CD4-positive, alpha-beta T cell treated with Interleukin-1 beta for 1 hour (primary cell): Measurements from ENCODE around the gene KIAA0232.
"Not testable (repeated sequence)": the region's sequence is repeated elsewhere in the genome, so short reads cannot be mapped to it uniquely, and the experiment has no call there.

Source experiments
- DNase-seq, 2 donors: peaks; one replicate each; pipeline ENCODE4 v3.0.0-alpha.2; 2020 to 2022

KIAA0232 gene

DNA sequence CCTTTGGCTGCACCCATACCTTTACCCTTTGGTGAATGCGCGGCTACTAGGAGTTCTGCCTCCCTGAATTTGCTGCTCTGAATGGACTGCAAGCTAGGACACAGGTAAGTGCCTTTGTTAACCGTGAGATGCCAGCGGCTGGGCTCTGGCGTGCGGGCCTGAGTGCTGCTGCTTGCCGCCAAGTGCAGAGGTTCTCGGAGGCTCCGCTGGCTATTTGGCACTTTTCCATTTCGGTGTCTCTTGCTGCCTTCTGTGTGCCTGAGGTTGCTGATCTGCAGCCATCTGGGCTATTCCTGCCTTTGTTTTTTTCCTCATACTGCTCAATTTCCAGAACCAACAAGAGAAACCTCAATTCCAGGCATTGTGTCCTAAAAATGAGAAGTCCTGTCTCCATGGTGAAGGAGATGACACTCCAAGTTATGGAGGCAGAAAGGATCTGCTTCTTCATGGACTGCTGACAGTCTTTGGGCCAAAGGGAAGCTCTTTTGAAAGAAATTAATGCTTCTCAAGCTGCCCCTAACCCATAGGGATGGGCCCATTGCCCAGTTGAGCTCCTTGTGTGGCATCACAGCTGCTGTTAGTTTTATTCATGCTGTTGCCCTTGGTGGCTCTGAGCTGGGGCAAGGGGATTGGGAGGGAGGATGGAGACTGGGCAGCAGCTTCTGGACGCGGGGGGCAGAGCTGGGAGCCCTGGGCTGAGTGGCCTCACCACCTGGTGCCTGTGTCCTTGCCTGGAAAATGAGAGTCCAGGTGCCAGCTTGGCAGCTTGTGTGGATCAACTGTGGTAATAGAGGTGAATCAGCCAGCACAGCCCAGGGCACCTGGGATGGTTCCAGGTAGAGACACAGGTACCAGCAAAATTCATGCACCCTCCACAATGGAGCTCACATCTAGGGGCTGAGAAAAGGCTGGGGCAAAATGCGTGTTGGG is 123.3 kb downstream of the KIAA0232 start:
- DNase-seq = no peak

DNA sequence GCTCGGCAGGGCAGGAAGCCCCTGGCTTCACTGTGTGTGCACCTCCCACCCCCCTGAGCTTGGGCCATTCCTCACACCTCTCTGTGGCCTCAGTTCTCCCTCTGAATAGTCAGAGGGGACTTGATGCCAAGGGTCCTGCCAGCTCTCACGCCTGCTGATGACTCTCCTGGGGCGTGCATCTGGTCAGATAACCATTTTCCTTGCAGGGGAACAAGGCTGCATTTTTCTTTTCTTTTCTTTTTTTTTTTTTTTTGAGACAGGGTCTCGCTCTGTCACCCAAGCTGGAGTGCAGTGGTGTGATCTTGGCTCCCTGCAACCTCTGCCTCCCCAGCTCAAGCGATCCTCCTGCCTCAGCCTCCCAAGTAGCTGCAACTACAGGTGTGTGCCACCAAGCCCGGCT is 124.0 kb downstream of the KIAA0232 start:
- not testable (repeated sequence) for DNase-seq

DNA sequence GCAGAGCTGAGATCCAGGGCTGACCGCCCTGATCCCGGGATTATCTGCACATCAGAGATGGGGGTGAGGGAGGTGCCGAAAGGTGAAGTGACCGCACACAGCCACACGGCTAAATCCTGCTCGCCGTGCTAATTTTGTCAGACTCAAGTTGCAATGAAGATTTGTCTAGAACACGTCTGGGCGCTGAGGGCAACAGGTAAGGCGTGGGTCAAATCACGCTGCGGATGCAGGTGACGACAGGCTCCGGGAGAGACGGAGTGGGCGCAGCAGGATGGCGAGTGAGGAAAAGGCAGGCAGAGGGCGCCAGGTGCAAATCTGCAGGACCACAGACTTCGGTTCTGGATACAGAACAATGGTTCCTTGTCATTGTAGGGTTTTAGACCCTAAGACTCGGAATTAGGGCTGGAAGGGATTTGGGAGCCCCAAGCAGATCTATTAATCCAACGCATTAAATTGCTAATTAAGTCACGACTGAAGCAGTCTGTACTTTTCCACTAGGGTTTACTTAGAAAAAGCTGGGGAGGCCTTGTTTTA is 125.2 kb downstream of the KIAA0232 start:
- no peak for DNase-seq

DNA sequence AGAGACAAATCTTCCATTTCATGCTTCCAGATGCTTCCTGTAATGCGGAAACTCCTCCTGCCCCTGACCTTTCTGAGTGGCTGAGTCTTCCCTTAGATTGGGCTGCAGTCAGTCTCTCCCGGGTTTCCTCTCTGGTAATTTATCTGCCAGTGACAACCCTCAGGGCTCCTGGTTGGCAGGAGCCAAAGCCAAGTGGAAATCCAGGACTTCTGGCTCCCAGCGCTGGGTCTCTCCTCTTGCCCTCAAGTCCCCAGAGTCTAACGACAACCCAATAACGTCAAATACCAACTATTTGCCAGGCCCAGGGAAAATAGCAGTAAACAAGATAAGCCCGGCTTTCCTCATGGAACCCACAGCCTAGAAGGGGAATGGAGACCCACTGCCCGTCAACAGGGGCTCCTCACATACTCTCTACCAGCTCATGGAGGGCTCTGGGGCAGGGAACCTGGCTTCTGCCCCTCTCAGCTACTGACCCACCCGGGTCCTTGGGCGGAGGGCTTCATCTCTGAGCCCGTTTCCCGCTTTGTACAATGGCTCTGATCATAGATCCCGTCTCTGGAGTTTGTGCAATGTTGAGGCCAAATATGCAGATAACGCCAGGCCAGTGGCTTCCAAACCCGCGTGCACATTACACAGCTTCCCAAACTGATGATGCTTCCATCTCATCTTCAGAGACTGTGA is 126.0 kb downstream of the KIAA0232 start:
- DNase-seq = no peak

DNA sequence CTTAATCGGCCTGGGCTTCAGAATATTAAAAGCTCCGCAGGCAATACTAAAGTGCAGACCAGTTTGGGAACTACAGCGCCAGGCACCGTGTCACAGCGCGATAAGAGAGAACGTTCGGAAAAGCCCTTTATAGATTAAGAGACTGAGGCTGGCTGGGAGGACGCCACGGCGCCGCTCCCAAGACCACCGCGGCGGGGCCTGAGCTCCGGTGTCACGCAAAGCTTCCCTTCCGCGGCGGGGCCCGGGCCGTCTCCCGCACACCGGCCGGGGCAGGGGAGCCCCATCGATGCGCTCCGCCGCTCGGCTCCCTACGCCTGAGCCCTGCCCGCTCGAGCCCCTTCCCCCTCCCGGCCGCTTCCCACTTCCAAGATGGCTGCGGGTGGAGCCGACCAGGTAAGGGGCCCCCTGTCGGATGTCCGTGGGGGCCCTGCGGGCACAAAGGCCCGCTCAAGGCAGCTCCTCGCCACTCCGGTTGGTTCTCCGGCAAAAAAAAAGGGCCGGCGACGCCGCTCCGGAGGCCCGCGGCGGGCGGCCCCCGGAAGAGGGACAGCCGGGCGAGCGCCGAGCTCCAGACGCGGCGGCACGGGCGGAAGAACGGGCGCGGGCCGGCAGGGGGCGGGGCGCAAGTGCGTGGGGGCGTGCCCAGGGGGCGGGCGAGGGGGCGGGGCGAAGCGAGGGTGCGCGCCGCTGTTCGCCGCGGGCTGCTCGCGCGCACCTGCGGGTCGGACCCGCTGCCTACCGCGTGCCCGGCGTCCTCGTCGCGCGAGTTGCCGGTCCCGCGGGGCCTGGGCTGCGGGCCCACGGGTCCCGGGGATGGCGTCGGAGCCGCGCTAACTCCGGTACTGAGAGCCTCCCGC is 126.8 kb downstream of the KIAA0232 start, which contains the start of gene TBC1D14:
TBC1D14 (plus strand) TSS at position 714 of the 857 bp plus-strand sequence. CDS start 13,564 bp downstream, outside the sequence.
- DNase-seq = peak; percentile 87 to 89

DNA sequence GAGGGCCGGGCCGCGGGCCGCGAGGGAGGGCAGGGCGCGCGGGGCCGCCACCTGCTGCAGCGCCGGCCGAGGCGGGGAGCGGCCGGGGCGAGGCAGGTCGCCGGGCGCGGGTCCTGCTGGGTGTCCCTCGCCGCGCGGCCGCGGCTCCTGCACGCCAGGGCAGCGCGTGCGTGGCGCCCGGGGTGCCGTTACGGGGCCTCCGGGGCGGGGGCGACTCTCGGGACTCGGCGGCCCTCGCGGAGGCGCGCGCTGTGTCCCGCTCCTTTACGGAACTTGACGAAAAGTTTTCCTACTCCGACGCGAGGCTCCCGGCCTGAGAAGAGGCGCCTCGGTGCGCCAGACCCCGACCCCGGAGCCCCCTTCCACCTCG is 127.4 kb downstream of the KIAA0232 start:
- DNase-seq = peak in 1 of 2 donors; percentile 32

DNA sequence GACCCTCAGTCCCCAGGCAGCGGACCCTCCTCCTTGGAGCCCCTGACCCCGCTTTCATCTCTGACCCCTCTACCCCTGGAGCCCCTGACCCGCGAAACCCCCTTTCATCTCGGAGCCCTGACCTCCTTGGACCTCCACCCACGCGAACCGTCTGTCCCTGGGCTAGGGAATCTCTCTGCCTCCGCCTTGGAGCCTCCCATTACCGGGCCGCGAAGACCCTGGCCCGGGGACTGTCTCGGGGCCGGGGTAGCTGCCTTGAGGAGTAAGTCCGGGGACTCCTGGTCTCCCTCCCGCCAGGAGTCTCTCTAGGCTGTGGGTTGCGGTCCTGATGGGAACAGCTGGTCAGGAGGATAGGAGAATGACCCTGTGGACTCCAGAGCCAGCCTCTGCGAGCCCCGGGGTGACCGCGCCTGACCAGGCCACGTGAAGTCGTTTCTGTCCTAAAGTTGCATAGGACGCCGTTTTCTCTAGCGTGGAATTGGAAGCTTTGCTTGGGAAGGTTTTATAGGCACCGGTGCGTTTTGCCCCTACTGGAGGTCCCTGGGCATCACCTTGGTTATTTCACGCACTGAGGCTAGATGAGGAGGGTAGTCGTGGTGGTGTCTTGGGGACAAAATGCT is 127.9 kb downstream of the KIAA0232 start:
- no peak for DNase-seq

DNA sequence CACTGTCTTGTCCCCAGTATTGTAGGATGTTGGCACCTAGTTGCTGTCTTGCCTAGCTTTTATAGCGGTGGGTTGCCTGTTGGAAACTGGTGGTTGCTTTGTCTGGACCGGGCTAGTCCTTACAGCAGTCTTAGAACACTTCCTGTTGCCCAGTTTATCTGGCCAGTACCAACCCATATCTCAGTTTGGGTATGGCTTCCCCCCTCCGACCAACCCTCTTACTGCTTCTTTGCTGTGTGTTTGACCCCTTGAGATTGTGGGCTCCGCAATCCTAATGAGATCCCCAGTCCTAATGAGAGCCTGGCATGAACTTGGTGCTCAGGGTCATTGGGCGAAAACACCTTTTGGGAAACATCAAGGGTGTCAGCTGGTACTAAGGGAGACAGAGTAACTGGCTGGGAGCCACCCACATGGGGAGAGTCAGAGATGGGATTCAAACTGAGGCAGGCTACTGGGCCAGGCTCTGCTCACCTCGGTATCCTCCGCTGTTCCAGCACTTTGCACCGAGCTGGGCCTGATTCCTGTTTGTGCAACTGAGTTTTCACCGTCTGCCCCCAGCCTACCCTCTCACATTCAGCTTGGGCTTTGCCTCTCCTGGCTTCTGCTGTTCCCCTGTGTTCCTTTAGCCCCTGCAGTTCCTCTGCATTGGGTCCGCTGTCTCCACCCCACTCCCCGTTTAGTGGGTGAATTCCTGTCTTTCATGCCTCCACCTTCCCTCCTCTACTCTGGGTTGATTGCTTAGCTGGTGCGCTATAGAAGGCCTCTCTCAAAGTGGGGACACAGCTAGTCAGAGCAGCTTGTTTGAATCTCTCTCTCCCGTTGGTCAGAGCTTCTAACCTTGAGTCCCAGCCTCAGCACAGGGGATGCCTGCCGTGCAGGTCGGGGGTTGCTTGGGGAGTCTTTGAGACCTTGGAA is 128.7 kb downstream of the KIAA0232 start:
- DNase-seq = no peak

DNA sequence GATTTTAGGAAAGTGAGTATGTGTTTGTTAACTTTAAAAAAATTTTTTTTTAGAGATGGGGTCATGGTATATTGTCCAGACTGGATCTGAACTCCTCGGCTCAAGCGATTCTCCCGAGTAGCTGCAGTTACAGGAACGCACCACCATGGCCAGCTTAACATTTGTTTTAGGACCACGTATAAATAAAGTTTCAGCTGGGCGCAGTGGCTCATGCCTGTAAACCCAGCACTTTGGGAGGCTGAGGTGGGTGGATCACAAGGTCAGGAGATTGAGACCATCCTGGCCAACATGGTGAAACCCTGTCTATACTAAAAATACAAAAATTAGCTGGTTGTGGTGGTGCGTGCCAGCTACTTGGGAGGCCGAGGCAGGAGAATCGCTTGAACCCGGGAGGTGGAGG is 129.4 kb downstream of the KIAA0232 start:
- not testable (repeated sequence) for DNase-seq

DNA sequence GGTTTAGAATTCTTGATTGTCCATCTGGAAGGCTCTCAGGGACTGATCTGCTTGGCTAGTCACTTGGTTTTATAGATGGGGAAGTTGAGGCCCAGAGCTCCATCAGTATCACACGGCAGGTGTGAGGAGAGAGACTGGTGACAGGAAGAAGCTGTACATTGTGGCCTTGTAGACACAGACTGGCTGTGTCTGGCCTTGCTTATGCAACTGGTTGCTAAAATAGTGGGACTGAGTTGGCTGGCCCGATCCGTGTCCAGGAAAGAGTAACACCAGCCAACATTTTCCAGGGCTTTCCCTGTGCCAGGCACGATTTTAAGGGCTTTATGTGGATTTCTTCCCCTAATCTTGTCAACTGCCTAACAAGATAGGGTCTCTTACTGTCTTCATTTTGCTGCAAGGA is 129.9 kb downstream of the KIAA0232 start:
- no peak for DNase-seq

DNA sequence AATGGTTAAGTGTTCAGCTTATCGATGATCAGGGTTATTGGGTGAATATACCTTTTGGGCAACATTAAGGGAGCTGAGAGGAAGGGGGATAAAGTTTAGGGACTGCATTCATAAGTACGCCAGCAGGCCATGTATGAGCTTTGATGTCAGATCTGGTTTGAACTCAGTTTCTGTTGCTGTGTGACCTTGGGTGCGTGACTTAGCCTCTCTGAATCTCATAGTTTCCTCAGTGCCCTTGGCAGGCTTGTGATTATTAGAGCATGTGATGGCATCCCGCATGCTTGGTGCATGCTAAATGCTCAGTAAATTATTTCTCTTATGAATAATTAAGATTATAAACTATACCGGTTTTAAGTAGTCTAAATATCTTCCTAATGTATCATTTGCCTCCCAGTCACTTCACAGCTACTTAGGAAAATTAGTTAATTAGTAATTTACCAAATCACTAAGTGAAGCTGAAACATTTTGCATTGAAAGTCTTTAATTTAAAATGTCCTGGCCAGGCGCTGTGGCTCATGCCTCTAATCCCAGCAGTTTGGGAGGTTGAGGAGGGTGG is 130.9 kb downstream of the KIAA0232 start:
- DNase-seq = no peak

DNA sequence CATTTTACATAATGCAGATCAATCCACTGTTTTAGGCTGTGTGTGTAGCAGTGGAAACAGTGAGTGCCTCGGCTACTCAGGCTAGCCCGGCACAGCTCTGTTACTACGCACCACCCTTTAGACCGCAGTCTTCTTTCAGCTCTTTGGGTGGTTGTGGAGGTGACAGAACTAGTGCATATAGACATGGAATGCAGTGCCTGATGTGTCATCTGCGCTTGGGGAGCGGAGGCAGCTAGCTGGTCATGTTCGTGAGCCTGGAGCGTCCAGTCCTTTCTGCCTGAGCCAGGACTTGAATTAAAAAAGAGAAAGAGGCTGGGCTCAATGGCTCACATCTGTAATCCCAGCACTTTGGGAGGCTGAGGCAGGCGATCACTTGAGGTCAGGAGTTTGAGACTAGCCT is 131.9 kb downstream of the KIAA0232 start:
- no peak for DNase-seq

DNA sequence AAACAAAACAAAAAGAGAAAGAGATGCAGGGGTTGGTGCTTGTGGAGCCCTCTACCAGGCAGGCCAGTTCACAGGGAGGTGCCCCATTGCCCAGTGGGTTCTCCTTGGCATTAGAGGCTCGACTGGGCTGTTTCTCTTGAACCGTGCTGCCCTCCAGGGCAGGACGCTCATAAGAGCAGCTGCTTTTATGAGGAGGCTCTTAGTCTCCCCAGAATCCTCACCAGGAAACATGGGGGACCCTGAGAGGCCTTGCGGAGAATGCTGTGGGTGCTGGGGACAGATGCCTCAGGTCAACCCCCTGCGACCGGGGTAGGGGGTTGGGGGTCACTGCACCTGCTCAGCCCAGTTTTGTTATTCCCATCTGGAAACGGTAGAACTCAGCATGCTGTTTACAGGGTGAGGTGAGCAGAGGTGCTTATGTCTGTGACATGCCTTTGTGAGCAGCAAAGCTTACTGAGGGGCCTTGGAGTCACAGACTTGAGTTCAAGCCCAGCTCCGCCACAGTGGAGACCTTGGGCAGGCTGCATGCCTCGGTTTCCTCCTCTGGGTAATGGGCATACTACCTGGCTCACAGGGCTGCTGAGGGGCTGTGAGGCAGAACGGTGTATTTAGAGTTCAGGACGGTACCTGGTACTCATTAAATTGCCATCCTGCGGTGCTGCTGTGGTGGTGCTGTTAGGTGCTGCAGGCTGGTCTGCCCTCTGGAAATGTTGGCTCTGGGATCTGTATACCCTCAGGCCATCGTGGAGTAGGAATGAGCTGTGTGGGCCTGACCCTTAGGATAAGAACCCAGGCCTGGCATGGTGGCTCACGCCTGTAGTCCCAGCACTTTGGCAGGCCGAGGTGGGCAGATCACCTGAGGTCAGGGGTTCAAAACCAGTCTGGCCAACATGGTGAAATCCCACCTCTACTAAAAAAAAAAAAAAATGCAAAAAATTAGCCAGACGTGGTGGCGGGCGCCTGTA is 132.8 kb downstream of the KIAA0232 start:
- DNase-seq = no peak

DNA sequence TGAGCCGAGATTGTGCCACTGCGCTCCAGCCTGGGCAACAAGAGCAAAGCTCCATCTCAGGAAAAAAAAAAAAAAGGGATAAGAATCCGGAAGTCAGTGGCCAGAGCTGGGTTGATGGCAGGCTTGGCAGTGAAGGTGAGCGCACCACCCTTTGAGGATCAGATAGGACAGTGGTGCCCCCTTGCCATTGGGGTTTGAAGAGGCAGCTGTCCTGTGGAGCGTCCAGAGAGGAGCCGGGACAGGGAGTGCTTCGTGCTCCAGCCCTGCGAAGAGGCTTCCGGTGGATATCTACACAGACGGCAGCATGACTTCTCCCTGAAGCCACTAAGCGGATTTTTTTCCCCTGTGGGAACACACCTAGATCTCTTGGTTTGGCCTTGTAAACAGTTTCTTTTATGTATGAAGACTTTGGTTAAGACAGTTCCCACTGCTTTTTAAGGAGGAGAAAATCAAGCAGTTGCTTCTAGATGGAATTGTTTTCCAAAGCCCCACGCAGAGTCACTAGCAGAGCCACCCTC is 133.6 kb downstream of the KIAA0232 start:
- no peak for DNase-seq

DNA sequence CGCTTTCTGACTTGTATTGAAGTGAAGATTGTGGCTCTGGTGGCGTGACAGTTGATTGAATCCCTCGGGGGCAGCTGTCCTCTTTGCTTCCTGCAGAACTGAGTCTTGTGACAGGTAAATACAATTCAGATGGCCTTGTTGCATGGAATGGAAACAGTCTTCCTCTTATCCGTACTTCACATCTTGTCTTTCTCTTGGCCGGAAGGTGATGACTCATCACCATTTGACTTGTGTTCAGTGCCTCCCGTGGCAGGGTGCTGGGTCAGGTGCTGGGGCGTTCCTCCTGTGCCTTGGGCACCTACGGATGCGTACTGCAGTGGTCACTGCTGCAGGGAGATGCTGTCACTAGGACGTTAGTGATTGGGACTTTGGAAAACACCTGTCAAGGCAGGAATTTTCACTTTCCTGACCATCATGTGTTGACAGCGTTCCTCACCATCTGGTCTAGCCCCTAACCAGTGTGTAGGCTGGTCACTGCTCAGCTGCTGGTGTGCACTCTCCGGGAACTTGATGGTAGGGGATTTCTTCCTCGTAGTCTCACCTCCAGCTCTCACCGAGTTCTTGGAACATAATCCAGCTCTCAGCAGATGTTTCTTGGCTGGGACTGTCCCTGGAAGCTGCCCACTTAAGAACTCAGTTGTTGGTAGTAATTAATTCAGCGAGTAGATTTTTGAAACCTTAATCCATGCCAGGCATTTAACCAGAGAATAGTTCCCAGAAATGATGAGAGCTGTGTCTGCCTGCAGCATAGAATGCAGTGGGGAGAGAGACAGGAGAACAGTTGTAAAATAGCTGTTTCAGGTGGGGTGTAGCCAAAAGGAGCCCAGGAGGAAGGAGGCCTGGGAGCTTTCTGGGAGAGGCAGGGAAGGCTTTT is 134.3 kb downstream of the KIAA0232 start:
- peak; percentile 57 to 69 for DNase-seq

DNA sequence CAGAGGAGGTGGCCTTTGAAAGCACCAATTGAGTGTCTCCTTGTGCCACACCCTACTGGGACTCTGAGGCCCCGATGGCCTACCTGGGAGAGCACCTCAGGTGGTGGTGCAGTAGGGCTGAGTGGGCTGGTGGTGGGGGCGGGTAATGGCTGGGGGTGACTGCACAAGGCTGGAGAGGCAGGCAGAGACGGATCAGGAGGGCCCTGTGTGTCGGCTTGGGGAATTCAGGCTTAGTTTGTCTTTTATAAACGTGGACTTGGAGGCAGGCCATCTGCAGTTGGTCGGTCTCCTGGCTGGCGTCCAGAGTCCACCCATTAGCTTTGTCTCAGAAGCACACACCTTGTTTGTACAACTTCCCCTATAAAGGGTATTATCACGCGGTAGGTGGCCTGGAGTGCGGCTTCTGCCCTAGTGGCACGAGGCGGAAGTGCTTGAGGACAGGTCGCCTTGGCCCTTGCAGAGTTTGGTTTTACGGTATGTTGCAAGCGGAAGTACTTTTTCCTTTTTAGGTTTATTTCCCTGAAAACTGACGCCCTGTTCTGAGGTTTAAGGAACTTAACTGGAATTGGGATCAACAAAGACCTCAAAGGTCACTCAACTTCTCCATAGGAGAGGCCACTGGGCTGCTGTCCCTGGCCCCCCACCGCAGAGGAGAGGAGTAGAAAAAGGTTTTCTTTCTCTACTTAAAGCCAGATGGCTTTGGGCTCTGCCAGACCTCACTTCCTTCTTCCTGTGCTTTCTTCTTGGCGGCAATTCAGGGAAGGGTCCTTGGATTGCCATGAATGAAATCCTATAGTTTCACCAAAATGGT is 135.1 kb downstream of the KIAA0232 start:
- DNase-seq = peak; percentile 38 to 69

DNA sequence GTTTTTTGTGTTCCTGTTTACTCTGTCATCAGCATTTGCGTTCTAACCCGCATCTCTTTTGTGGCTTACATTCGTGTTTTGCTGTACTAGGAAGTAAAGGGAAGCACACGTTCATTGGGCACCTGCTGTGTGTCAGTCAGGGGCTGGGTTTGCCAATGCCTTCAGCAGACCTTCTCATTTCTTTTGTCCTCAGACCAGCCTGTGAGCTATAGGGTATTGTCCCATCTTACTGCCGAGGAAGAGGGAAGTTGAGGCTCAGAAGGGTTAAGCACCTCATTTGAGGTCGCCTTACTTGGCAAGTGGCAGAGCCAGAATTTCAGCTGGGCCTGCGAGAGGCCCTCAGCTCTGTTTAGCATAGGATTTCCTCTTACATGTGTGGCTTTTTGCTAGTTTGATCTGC is 135.8 kb downstream of the KIAA0232 start:
- no peak for DNase-seq
